ENCODE results near the gene TNS3. TPM values are rescaled to one million over a fixed set of nuclear protein-coding genes. Genes with fewer than 3 reads are reported as not detected.

TNS3 gene
- total RNA-seq, 1 experiment from 2014 or later: 135 TPM

- Mint-ChIP-seq H3K27me3 (ENCODE audit: unreplicated experiment) (no peaks in the 10 kb centered on the region), H3K4me1 (ENCODE audit: low read depth, unreplicated experiment) (peaks cover 15% of the 10 kb centered on the region), H3K9me3 (ENCODE audit: low read depth, unreplicated experiment) (no peaks in the 10 kb centered on the region), H3K4me3 (ENCODE audit: low read depth, unreplicated experiment) (no peak overlapping the region), H3K27ac (ENCODE audit: unreplicated experiment) (no peak overlapping the region), H3K36me3 (ENCODE audit: insufficient read depth, unreplicated experiment) (no peaks in the 10 kb centered on the region)
- no peak for TF ChIP-seq CTCF (IDR thresholded peaks at IDR 0.05; ENCODE audit: unreplicated experiment)
- intact Hi-C loops (cut with micrococcal nuclease; ENCODE audit: unreplicated experiment): no loop called here
- no peak for DNase-seq
- no TSS peak for BruUV-seq (replicated peaks)
- CTCF ChIA-PET: no interaction called here
These were observed 40.2 kb upstream of the TNS3 start for GRCh38 chr7:47621979-47622561.

DNA sequence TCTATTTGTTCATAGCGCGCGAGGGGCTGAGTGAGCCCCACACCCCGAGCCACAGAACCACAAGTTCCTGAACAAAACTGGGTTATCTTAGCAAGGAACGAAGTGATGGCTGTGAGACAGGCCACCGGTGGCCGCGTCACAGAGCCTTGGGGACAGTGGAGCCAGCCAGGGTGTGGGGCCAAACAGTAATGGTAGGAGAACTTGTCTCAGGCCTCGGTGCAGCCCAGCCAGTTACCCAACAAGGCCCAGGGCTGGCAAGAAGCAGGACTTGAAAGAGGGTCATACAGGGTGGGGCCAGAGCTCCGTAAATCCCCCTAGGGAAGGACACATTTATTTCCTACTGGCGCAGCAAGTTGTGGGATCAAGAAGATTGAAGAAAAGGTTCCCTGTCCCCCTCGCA lies 39.4 kb upstream of the TNS3 start:
- Mint-ChIP-seq H3K27ac (ENCODE audit: unreplicated experiment) (no peak overlapping the region), H3K27me3 (ENCODE audit: unreplicated experiment) (no peaks in the 10 kb centered on the region), H3K9me3 (ENCODE audit: low read depth, unreplicated experiment) (no peaks in the 10 kb centered on the region), H3K4me3 (ENCODE audit: low read depth, unreplicated experiment) (no peak overlapping the region), H3K4me1 (ENCODE audit: low read depth, unreplicated experiment) (peaks cover 15% of the 10 kb centered on the region), H3K36me3 (ENCODE audit: insufficient read depth, unreplicated experiment) (no peaks in the 10 kb centered on the region)
- intact Hi-C loops (cut with micrococcal nuclease; ENCODE audit: unreplicated experiment): no loop called here
- no peak for TF ChIP-seq CTCF (IDR thresholded peaks at IDR 0.05; ENCODE audit: unreplicated experiment)
- CTCF ChIA-PET: no interaction called here
- DNase-seq: no peak
- no TSS peak for BruUV-seq (replicated peaks)

GRCh38 chr7:47619806-47620205 lies 37.9 kb upstream of the TNS3 start:
- no peak overlapping the region for H3K4me3 Mint-ChIP-seq (ENCODE audit: low read depth, unreplicated experiment)
- peaks cover 15% of the 10 kb centered on the region for H3K4me1 Mint-ChIP-seq (ENCODE audit: low read depth, unreplicated experiment)
- intact Hi-C loops (cut with micrococcal nuclease; ENCODE audit: unreplicated experiment): no loop called here
- H3K9me3 Mint-ChIP-seq (ENCODE audit: low read depth, unreplicated experiment): no peaks in the 10 kb centered on the region
- no peak for TF ChIP-seq CTCF (IDR thresholded peaks at IDR 0.05; ENCODE audit: unreplicated experiment)
- no peak overlapping the region for H3K27ac Mint-ChIP-seq (ENCODE audit: unreplicated experiment)
- DNase-seq: no peak
- H3K36me3 Mint-ChIP-seq (ENCODE audit: insufficient read depth, unreplicated experiment): no peaks in the 10 kb centered on the region
- no peaks in the 10 kb centered on the region for H3K27me3 Mint-ChIP-seq (ENCODE audit: unreplicated experiment)
- CTCF ChIA-PET: interaction anchor here (1.0 kb wide), 1 partner anchor 86 kb away, joined by 5 read pairs; no protein-coding TSS in a partner anchor
- no TSS peak for BruUV-seq (replicated peaks)

- no peak for DNase-seq
- no peaks in the 10 kb centered on the region for H3K27me3 Mint-ChIP-seq (ENCODE audit: unreplicated experiment)
These were observed 35.2 kb upstream of the TNS3 start for GRCh38 chr7:47617131-47617530.

More at GRCh38 chr7:47617131-47617530, 35.2 kb upstream of the TNS3 start:
- H3K4me3 Mint-ChIP-seq (ENCODE audit: low read depth, unreplicated experiment): no peak overlapping the region
- no peaks in the 10 kb centered on the region for H3K36me3 Mint-ChIP-seq (ENCODE audit: insufficient read depth, unreplicated experiment)
- no peak overlapping the region for H3K27ac Mint-ChIP-seq (ENCODE audit: unreplicated experiment)
- BruUV-seq (replicated peaks): no TSS peak
- peaks cover under 1% of the 10 kb centered on the region for H3K4me1 Mint-ChIP-seq (ENCODE audit: low read depth, unreplicated experiment)
- no peak for TF ChIP-seq CTCF (IDR thresholded peaks at IDR 0.05; ENCODE audit: unreplicated experiment)
- intact Hi-C loops (cut with micrococcal nuclease; ENCODE audit: unreplicated experiment): no loop called here
- CTCF ChIA-PET: interaction anchor here (0.7 to 1.4 kb wide), 2 partner anchors 10 to 12 kb away, joined by 3 read pairs; no protein-coding TSS in a partner anchor
- H3K9me3 Mint-ChIP-seq (ENCODE audit: low read depth, unreplicated experiment): no peaks in the 10 kb centered on the region
